Esophagus squamous epithelium (tissue), 5 donors: ENCODE measurements around the gene LIN7A. TPM values are rescaled to one million over a fixed set of nuclear protein-coding genes. Genes with fewer than 3 reads are reported as not detected.
"Not testable (repeated sequence)": the region's sequence is repeated elsewhere in the genome, so short reads cannot be mapped to it uniquely, and the experiment has no call there.

Experiments
- DNase-seq: peaks from one replicate; lab custom pipeline; 2025; lab: John Stamatoyannopoulos, UW
- H3K27ac ChIP-seq, 4 donors: fragments of 200-600 bp; sonication (generic); one replicate each; pipeline ENCODE4 v1.5.1; 2016 to 2019; ENCODE audit warnings: mild to moderate bottlenecking in 1 of 4
- H3K27me3 ChIP-seq, 4 donors: fragments of 200-600 bp; sonication (generic); 1 replicate in 3 of 4; 2 replicates in 1 of 4; pipeline versions ENCODE4 v1.5.1 to v1.6.0; 2017 to 2021; ENCODE audit warnings: antibody characterized with exemption in 1 of 4
- H3K36me3 ChIP-seq, 3 donors: fragments of 200-600 bp; sonication (generic); one replicate each; pipeline ENCODE4 v1.5.1; 2016 to 2019
- H3K4me1 ChIP-seq, 3 donors: fragments of 200-600 bp; sonication (generic); one replicate each; pipeline ENCODE4 v1.5.1; 2017 to 2019
- H3K4me3 ChIP-seq, 4 donors: fragments of 200-600 bp; sonication (generic); 1 replicate in 3 of 4; 2 replicates in 1 of 4; pipeline ENCODE4 v1.5.1; 2016 to 2019; ENCODE audit warnings: mild to moderate bottlenecking in 2 of 4, moderate library complexity in 1 of 4
- H3K9me3 ChIP-seq, 3 donors: fragments of 200-600 bp; sonication (generic); one replicate each; pipeline ENCODE4 v1.5.1; 2016 to 2019
- POLR2A ChIP-seq, 4 donors: fragments of 450-650 bp; IDR thresholded peaks; one replicate each; pipeline ENCODE4 v1.6.1; 2017; ENCODE audit warnings: antibody characterized with exemption in 4 of 4, mild to moderate bottlenecking in 4 of 4, moderate library complexity in 3 of 4
- WGBS, 2 donors: methylation state at CpG; one replicate each; pipeline ENCODE4 v1.1.5; 2018; 5-methylcytosine and 5-hydroxymethylcytosine counted together
- intact Hi-C: fragments of 100-400 bp; cut with DNase I; formaldehyde crosslinking; loops from one replicate; pipeline ENCODE4 v1.15.0; 2022
- total RNA-seq, 4 donors: library from RNA; depleted of rRNA; stranded (reverse); fragments of >200 nt; gene quantifications; one replicate each; pipeline ENCODE4 v1.1.0, GENCODE V29; 2016
- TF ChIP-seq, protein P1 (sequence below), 6 experiments: fragments of 450-650 bp in 4 of 6; fragments of 200-600 bp in 2 of 6; sonication (generic) in 2 of 6; IDR thresholded peaks; one replicate each; pipeline ENCODE4 v1.5.1; 2016 to 2019; ENCODE audit warnings: antibody characterized with exemption in 6 of 6, mild to moderate bottlenecking in 4 of 6, moderate library complexity in 4 of 6
- donor health status: DM: yes; HTN: yes; CAD: no.

Gene LIN7A
- total RNA-seq, 4 donors from 2014 or later = 0.49 to 2.7 (median 0.74) TPM

DNA sequence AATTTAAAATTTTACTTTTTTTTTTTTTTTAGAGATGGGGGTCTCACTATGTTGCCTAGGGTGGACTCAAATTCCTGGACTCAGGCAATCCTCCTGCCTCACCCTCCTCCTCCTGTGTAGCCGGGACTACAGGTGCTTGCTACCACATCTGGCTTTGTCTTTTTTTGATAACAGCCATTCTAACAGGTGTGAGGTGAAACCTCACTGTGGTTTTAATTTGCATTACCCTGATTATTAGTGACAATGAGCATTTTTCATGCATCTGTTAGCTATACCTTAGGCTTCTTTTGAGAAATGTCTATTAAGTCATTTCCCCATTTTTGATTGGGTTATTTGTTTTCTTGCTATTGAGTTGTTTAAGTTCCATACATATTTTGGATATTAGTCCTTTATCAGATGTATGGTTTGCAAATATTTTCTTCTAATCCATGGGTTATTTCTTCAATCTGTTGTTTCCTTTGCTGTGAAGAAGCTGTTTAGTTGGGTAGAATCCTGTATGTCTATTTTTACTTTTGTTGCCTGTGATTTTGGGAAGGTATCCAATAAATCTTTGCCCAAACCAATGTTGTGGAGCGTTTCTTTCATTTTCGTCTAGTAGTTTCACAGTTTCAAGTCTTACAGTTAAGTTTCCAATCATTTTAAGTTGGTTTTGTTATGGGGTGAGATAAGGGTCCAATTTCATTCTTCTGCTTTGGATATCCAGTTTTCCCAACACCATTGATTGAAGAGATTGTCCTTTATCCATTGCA lies 134.9 kb downstream of the LIN7A start:
- Histone ChIP-seq H3K4me1 (no peaks in the 10 kb centered on the region), H3K4me3 (no peak overlapping the region), H3K36me3 (no peaks in the 10 kb centered on the region), H3K9me3 (no peaks in the 10 kb centered on the region), H3K27me3 (no peaks in the 10 kb centered on the region), H3K27ac (no peak overlapping the region)
- whole genome bisulfite sequencing, 2 donors = 67 to 75% methylated on average over 3 of the region's 3 CpGs
- DNase-seq = no peak
- TF ChIP-seq, protein P1, sequence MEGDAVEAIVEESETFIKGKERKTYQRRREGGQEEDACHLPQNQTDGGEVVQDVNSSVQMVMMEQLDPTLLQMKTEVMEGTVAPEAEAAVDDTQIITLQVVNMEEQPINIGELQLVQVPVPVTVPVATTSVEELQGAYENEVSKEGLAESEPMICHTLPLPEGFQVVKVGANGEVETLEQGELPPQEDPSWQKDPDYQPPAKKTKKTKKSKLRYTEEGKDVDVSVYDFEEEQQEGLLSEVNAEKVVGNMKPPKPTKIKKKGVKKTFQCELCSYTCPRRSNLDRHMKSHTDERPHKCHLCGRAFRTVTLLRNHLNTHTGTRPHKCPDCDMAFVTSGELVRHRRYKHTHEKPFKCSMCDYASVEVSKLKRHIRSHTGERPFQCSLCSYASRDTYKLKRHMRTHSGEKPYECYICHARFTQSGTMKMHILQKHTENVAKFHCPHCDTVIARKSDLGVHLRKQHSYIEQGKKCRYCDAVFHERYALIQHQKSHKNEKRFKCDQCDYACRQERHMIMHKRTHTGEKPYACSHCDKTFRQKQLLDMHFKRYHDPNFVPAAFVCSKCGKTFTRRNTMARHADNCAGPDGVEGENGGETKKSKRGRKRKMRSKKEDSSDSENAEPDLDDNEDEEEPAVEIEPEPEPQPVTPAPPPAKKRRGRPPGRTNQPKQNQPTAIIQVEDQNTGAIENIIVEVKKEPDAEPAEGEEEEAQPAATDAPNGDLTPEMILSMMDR (IDR thresholded peaks at IDR 0.05) = no peak
- no peak for TF ChIP-seq POLR2A (IDR thresholded peaks at IDR 0.05)
- intact Hi-C loops = no loop called here

DNA sequence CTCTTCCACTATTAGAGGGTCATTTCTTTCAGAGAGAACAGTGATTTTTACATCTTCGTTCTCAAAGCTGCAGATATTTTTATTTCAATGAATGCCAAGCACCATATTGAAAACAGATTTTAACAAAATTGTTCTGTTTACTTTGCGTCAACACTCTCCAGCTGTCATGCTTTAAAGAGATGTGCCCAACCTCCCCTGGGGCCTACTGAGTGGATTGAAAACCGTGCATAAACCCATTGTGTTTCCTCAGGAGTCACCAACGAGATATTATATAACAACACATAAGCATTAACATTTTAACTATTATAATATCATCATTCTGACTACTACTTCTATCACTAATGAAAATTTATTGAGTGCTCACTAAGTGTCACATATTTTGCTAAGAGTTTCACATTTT lies 139.5 kb downstream of the LIN7A start:
- H3K27ac ChIP-seq = no peak overlapping the region

DNA sequence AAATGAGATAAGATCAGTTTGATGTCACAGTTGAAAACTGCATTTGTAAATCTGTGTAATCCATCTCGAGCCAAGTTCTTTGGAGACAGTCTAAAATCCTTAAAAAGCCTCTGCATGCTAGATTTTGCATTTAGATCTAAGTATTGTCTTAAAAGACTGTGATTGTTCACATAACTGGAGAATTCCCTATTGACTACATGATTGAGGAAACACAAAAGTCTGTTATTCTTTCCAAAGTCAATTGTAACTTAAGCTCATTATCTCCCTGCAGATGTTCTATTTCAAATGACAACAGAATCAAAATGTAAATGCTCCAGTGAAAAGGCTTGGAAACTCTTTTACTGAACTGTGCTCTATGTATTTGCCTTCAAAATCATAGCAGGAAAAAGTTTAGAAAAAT lies 143.2 kb downstream of the LIN7A start:
- DNase-seq = no peak
- Histone ChIP-seq H3K4me1 (no peaks in the 10 kb centered on the region), H3K4me3 (no peak overlapping the region), H3K27me3 (no peaks in the 10 kb centered on the region), H3K27ac (no peak overlapping the region), H3K9me3 (no peaks in the 10 kb centered on the region), H3K36me3 (no peaks in the 10 kb centered on the region)
- WGBS, 2 donors = 14 to 32% methylated on average over 1 of the region's 1 CpG
- intact Hi-C loops = no loop called here
- no peak for TF ChIP-seq POLR2A (IDR thresholded peaks at IDR 0.05)
- TF ChIP-seq, protein P1 (IDR thresholded peaks at IDR 0.05) = no peak

More for the DNA sequence above, 139.5 kb downstream of the LIN7A start:
- intact Hi-C loops = no loop called here
- TF ChIP-seq, protein P1 (IDR thresholded peaks at IDR 0.05) = no peak
- no peak for TF ChIP-seq POLR2A (IDR thresholded peaks at IDR 0.05)
- no peak for DNase-seq
- Histone ChIP-seq H3K4me3 (no peak overlapping the region), H3K9me3 (no peaks in the 10 kb centered on the region), H3K36me3 (no peaks in the 10 kb centered on the region), H3K4me1 (no peaks in the 10 kb centered on the region), H3K27me3 (no peaks in the 10 kb centered on the region)
- WGBS, 2 donors = 52 to 61% methylated on average over 4 of the region's 4 CpGs

DNA sequence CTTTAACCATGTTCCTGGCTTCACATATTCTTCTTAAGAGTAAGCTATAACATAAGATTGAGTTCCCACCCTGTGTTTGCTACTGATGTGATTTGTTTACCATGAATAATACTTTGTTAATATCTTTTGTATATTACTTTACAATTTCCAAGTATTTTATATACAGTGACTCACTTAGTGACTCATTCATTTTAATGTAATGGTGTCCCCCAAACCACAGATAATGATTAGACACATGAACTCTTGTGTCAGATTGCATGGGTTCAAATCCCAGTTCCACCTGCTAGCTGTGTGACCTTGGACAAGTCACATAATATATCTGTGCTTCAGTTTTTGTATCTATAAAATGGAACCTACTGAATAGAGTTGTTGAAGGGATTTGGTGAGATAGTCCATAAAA lies 144.9 kb downstream of the LIN7A start:
- Histone ChIP-seq H3K4me1 (no peaks in the 10 kb centered on the region), H3K27me3 (no peaks in the 10 kb centered on the region), H3K4me3 (no peak overlapping the region), H3K27ac (no peak overlapping the region), H3K9me3 (no peaks in the 10 kb centered on the region), H3K36me3 (no peaks in the 10 kb centered on the region)
- no peak for TF ChIP-seq POLR2A (IDR thresholded peaks at IDR 0.05)
- TF ChIP-seq, protein P1 (IDR thresholded peaks at IDR 0.05) = no peak
- DNase-seq = no peak
- intact Hi-C loops = no loop called here

DNA sequence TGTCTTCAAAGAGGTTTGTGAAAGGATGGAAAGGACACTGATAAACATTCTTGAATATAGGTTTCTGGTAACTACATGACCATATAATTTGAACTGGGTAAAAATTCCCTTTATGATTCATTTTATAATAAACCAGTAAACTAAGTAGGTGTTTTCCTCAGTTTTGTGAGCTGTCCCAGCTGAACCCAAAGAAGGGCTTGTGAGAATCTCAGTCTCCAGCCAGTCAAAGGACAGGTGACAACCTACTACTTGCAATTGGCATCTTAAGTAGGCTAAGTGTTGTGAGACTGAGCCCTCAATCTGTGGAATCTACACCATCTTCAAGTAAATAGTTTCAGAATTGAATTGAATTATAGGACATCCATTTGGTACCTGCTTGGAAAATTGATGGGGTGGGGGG lies 145.9 kb downstream of the LIN7A start:
- intact Hi-C loops = no loop called here
- H3K4me3 ChIP-seq = no peak overlapping the region
- H3K27me3 ChIP-seq = no peaks in the 10 kb centered on the region
- H3K4me1 ChIP-seq = no peaks in the 10 kb centered on the region
- no peaks in the 10 kb centered on the region for H3K9me3 ChIP-seq
- no peak for DNase-seq
- no peak overlapping the region for H3K27ac ChIP-seq
- H3K36me3 ChIP-seq = no peaks in the 10 kb centered on the region
- TF ChIP-seq, protein P1 (IDR thresholded peaks at IDR 0.05) = no peak
- TF ChIP-seq POLR2A (IDR thresholded peaks at IDR 0.05) = no peak

DNA sequence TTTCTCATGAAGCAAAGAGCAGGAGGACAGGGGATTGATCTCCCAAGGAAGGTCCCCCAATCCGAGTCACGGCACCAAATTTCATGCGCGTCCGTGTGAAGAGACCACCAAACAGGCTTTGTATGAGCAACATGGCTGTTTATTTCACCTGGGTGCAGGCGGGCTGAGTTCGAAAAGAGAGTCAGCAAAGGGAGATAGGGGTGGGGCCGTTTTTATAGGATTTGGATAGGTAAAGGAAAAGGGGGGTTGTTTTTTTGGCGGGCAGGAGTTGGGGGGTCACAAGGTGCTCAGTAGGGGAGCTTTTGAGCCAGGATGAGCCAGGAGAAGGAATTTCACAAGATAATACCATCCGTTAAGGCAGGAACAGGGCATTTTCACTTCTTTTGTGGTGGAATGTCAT lies 149.3 kb downstream of the LIN7A start:
- H3K36me3 ChIP-seq, intact Hi-C loops, H3K27me3 ChIP-seq, H3K9me3 ChIP-seq, H3K4me1 ChIP-seq, DNase-seq, H3K27ac ChIP-seq, H3K4me3 ChIP-seq: not testable (repeated sequence)
- WGBS, 2 donors = 81 to 83% methylated on average over 9 to 10 of the region's 10 CpGs

DNA sequence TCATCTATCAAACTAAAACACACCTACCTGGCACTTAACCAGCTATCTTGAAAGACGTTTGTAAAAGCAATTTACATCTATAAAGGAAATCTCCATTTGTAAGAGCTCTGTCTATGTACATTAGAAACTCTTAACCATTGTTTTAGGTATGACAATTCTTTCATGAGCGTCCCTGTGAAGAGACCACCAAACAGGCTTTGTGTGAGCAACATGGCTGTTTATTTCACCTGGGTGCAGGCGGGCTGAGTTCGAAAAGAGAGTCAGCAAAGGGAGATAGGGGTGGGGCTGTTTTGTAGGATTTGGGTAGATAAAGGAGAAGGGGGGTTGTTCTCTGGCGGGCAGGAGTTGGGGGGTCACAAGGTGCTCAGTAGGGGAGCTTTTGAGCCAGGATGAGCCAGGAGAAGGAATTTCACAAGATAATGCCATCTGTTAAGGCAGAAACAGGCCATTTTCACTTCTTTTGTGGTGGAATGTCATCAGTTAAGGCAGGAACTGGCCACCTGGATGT lies 154.7 kb downstream of the LIN7A start:
- DNase-seq, H3K4me1 ChIP-seq, H3K36me3 ChIP-seq, H3K9me3 ChIP-seq, intact Hi-C loops, H3K27ac ChIP-seq, H3K4me3 ChIP-seq, H3K27me3 ChIP-seq: not testable (repeated sequence)
- 77 to 80% methylated on average over 5 of the region's 5 CpGs for WGBS, 2 donors
